Measurements from ENCODE around the gene KANK3. TPM values are rescaled to one million over a fixed set of nuclear protein-coding genes. Genes with fewer than 3 reads are reported as not detected.

Gene KANK3
- total and polyA plus RNA-seq, 10 of the 15 experiments (the other 5 are each of a cell fraction or from before 2014, with no cell fraction given), result 0.03 to 0.93 (median 0.22) TPM; not detected in 1

- TF ChIP-seq HDAC6 (IDR thresholded peaks at IDR 0.05; ENCODE audit: unreplicated experiment), result no peak
Observed at GRCh38 chr19:8306235-8307054, 36.6 kb downstream of the KANK3 start (continued).

- WGBS (ENCODE audit: insufficient coverage, insufficient replicate concordance, low lambda C conversion rate, missing lambda C conversion rate), result 85% methylated on average over 4 of the region's 4 CpGs
- Histone ChIP-seq H3K4me2 (ENCODE audit: control insufficient read depth, insufficient read depth) (no peak overlapping the region), H3K27me3 (replicated peaks in 1 of 2; ENCODE audit: control insufficient read depth in 2 of 2, insufficient read depth in 2 of 2, low read length in 1 of 2) (no peaks in the 10 kb centered on the region), H3K4me1 (ENCODE audit: control insufficient read depth, insufficient read depth, low read length) (peaks cover 11% of the 10 kb centered on the region), H3K9me3 (replicated peaks; ENCODE audit: control insufficient read depth, insufficient read depth, low read length) (no peaks in the 10 kb centered on the region), H3K27ac (ENCODE audit: control insufficient read depth, insufficient read depth) (no peak overlapping the region), H3K79me2 (ENCODE audit: control insufficient read depth, insufficient read depth, low read length) (peaks cover 21% of the 10 kb centered on the region), H4K20me1 (ENCODE audit: control insufficient read depth, insufficient read depth) (no peaks in the 10 kb centered on the region), H3K36me3 (ENCODE audit: control insufficient read depth in 2 of 2, insufficient read depth in 2 of 2, low read length in 1 of 2) (peaks cover 8 to 13% of the 10 kb centered on the region in 2 experiments; a peak in 3 of 4 replicates), H3K4me3 (no peak overlapping the region), H2AFZ (ENCODE audit: control insufficient read depth, low read depth, low read length) (no peak overlapping the region), H3K9ac (ENCODE audit: control insufficient read depth, insufficient read depth, low read length) (no peak overlapping the region)
- BruUV-seq (replicated peaks), result no TSS peak
- intact Hi-C loops (cut with micrococcal nuclease; ENCODE audit: unreplicated experiment) (no loop called here), in situ Hi-C loops (cut with MboI) (loop anchor here (5.0 kb wide), 1 partner anchor 33 kb away; no protein-coding TSS in a partner anchor)
- ATAC-seq, result no peak
- ChIA-PET SMC1A (ENCODE audit: uncharacterized antibody, unreplicated experiment) (no interaction called here), POLR2A (interaction anchor here (0.6 kb wide), 1 partner anchor 298 kb away, joined by 3 read pairs; no protein-coding TSS in a partner anchor), RAD21 (ENCODE audit: unreplicated experiment) (no interaction called here), CTCF (interaction anchor here (0.8 kb wide), 1 partner anchor 16 kb away, joined by 4 read pairs; the partner anchor contains the start of genes NDUFA7 and RPS28)
- DNase-seq (ENCODE audit: low read depth, low spot score), result no peak
- FAIRE-seq, result no peak
- TF ChIP-seq SMAD5 (IDR thresholded peaks at IDR 0.05; ENCODE audit: low read depth) (no peak), LARP7 (IDR thresholded peaks at IDR 0.05) (no peak)
Observed at GRCh38 chr19:8305798-8306197, 37.3 kb downstream of the KANK3 start.

Data from GM12878 (cell line).